PFSK-1 (cell line): Measurements from ENCODE around the gene UTP3.

Experiments
- FOXP2 ChIP-seq: optimal IDR thresholded peaks from 2 replicates; pipeline ENCODE3; 2011; ENCODE audit warnings: borderline replicate concordance, control low read depth, inconsistent platforms; ENCODE audit not compliant: insufficient read depth; ENCODE audit errors: extremely low read length, extremely low read depth
- POLR2AphosphoS5 ChIP-seq: IDR thresholded peaks from 2 replicates; pipeline ENCODE4 v1.6.1; 2012; ENCODE audit warnings: low read depth, mild to moderate bottlenecking, control low read depth, low read length, moderate library complexity
- REST ChIP-seq, 2 experiments: IDR thresholded peaks; 2 replicates each; pipeline versions ENCODE4 v1.6.1 to v1.8.0; 2011 to 2012; ENCODE audit warnings: low read depth in 2 of 2, low read length in 2 of 2, control low read depth in 1 of 2, inconsistent platforms in 1 of 2, mild to moderate bottlenecking in 1 of 2, moderate library complexity in 1 of 2; ENCODE audit not compliant: insufficient read depth in 1 of 2
- SIN3A ChIP-seq: IDR thresholded peaks from 2 replicates; pipeline ENCODE4 v1.6.1; 2012; ENCODE audit warnings: mild to moderate bottlenecking, low read length, moderate library complexity, borderline replicate concordance; ENCODE audit not compliant: insufficient read depth
- TAF1 ChIP-seq: IDR thresholded peaks from 2 replicates; pipeline ENCODE4 v1.6.1; 2012; ENCODE audit warnings: low read length, control low read depth, borderline replicate concordance; ENCODE audit not compliant: insufficient read depth

The UTP3 gene

GRCh38 chr4:70728091-70728490, 39.8 kb downstream of the UTP3 start:
- TF ChIP-seq POLR2AphosphoS5, result no peak
- no peak for TF ChIP-seq FOXP2
- TF ChIP-seq REST (IDR thresholded peaks at IDR 0.05; ENCODE audit: insufficient read depth in 1 of 2, low read depth in 2 of 2, low read length in 2 of 2), result no peak

- TF ChIP-seq POLR2AphosphoS5 (no peak), FOXP2 (no peak), REST (IDR thresholded peaks at IDR 0.05; ENCODE audit: insufficient read depth in 1 of 2, low read depth in 2 of 2, low read length in 2 of 2) (no peak), TAF1 (no peak), SIN3A (no peak)
Observed at GRCh38 chr4:70734168-70734954, 46.0 kb downstream of the UTP3 start.

DNA sequence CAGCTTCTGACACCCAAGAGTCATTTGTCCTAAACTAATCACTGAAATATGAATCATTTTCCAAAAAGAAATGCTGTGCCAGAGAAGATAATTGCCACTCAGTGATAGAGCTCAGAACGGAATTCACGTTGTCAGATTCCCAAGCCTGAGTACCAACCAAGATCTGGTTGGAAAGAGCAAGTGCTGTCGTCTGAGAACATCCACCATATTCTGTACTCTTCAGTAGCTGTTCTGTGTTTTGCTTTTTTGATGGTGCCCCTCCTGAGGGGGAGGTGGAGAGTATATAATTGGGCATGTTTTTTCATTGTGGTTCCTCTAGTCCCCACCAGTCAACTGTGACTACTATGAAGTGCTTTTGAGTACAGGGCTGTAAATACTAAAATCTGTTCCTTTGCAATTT, 46.6 kb downstream of the UTP3 start:
- no peak for TF ChIP-seq TAF1

DNA sequence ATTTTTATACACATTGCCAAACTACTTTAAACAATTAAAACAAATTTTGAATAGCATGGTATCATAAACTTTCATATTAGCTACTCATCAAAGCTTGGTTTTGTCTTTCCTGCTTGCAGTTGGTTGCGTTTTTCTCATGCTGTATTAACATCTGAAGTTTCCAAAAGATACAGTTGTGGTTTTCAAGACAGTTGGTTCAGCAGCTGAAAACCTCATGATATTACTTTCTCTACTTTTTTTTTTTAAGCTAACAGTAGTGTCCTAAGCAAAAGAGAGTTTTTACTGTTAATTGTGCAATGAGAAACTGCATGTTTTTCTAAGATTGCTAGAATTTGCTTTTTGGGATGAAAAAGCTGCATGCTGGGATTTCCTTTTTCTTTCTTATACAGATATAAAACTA, 48.7 kb downstream of the UTP3 start:
- TF ChIP-seq FOXP2, result no peak
- no peak for TF ChIP-seq POLR2AphosphoS5
- TF ChIP-seq REST (IDR thresholded peaks at IDR 0.05; ENCODE audit: insufficient read depth in 1 of 2, low read depth in 2 of 2, low read length in 2 of 2), result no peak
- no peak for TF ChIP-seq TAF1
- no peak for TF ChIP-seq SIN3A

GRCh38 chr4:70737409-70737808, 49.1 kb downstream of the UTP3 start:
- TF ChIP-seq SIN3A, result no peak
- no peak for TF ChIP-seq FOXP2
- no peak for TF ChIP-seq POLR2AphosphoS5
- no peak for TF ChIP-seq TAF1
- TF ChIP-seq REST (IDR thresholded peaks at IDR 0.05; ENCODE audit: insufficient read depth in 1 of 2, low read depth in 2 of 2, low read length in 2 of 2), result no peak
